Smooth muscle cell (in vitro differentiated cells): Measurements from ENCODE around the gene SMPD4. TPM values are rescaled to one million over a fixed set of nuclear protein-coding genes. Genes with fewer than 3 reads are reported as not detected.
A peak's percentile ranks its signal among the peaks of the same experiment; 100 is the strongest.
"Not testable (repeated sequence)": the region's sequence is repeated elsewhere in the genome, so short reads cannot be mapped to it uniquely, and the experiment has no call there.

ENCODE experiments used
- DNase-seq: peaks from one replicate; lab custom pipeline; 2025; ENCODE audit not compliant: unreplicated experiment; lab: John Stamatoyannopoulos, UW
- H2AFZ ChIP-seq: fragments of 200-600 bp; sonication (generic); 2 replicates; pipeline ENCODE4 v1.6.0; 2016; ENCODE audit warnings: antibody characterized with exemption, low read depth, mild to moderate bottlenecking
- H3F3A ChIP-seq: fragments of 200-600 bp; sonication (generic); 2 replicates; pipeline ENCODE4 v1.6.0; 2017; ENCODE audit warnings: antibody characterized with exemption, low read depth
- H3K27ac ChIP-seq: fragments of 200-600 bp; sonication (generic); 2 replicates; pipeline ENCODE4 v1.5.1; 2016; ENCODE audit warnings: low read depth, mild to moderate bottlenecking
- H3K27me3 ChIP-seq: fragments of 200-600 bp; sonication (generic); 2 replicates; pipeline ENCODE4 v1.6.1; 2016; ENCODE audit warnings: low read depth, mild to moderate bottlenecking
- H3K36me3 ChIP-seq: fragments of 200-600 bp; sonication (generic); 2 replicates; pipeline ENCODE4 v1.5.1; 2016; ENCODE audit warnings: low read depth
- H3K4me1 ChIP-seq: fragments of 200-600 bp; sonication (generic); 2 replicates; pipeline ENCODE4 v1.5.1; 2016; ENCODE audit warnings: low read depth
- H3K4me2 ChIP-seq: fragments of 200-600 bp; sonication (generic); 2 replicates; pipeline ENCODE4 v1.6.0; 2016; ENCODE audit warnings: mild to moderate bottlenecking
- H3K4me3 ChIP-seq: fragments of 200-600 bp; sonication (generic); 2 replicates; pipeline ENCODE4 v1.5.1; 2016; ENCODE audit warnings: mild to moderate bottlenecking
- H3K79me2 ChIP-seq: fragments of 200-600 bp; sonication (generic); 2 replicates; pipeline ENCODE4 v1.6.0; 2016; ENCODE audit warnings: low read depth, mild to moderate bottlenecking
- H3K9ac ChIP-seq: fragments of 200-600 bp; sonication (generic); 2 replicates; pipeline ENCODE4 v1.6.0; 2016; ENCODE audit warnings: low read depth
- H3K9me3 ChIP-seq: fragments of 200-600 bp; sonication (generic); replicated peaks from 2 replicates; pipeline ENCODE4 v1.5.1; 2016; ENCODE audit warnings: low read depth
- H4K20me1 ChIP-seq: fragments of 200-600 bp; sonication (generic); 2 replicates; pipeline ENCODE4 v1.6.0; 2016; ENCODE audit warnings: low read depth
- WGBS: methylation state at CpG from one replicate; pipeline ENCODE4 v1.1.7; 2016; ENCODE audit warnings: low lambda C conversion rate; 5-methylcytosine and 5-hydroxymethylcytosine counted together
- polyA plus RNA-seq: library from polyadenylated mRNA; unstranded; fragments of >200 nt; fragmentation: Nextera tagmentation; extraction: Ambion mirVana; gene quantifications from 2 replicates; pipeline ENCODE4 v1.2.1, GENCODE V29; 2016
- total RNA-seq: library from RNA; depleted of rRNA; stranded (reverse); fragments of >200 nt; gene quantifications from 2 replicates; pipeline ENCODE4 v1.2.3, GENCODE V29; 2014

Gene SMPD4
- total and polyA plus RNA-seq, 2 experiments from 2014 or later: 29.8 to 53.6 TPM

DNA sequence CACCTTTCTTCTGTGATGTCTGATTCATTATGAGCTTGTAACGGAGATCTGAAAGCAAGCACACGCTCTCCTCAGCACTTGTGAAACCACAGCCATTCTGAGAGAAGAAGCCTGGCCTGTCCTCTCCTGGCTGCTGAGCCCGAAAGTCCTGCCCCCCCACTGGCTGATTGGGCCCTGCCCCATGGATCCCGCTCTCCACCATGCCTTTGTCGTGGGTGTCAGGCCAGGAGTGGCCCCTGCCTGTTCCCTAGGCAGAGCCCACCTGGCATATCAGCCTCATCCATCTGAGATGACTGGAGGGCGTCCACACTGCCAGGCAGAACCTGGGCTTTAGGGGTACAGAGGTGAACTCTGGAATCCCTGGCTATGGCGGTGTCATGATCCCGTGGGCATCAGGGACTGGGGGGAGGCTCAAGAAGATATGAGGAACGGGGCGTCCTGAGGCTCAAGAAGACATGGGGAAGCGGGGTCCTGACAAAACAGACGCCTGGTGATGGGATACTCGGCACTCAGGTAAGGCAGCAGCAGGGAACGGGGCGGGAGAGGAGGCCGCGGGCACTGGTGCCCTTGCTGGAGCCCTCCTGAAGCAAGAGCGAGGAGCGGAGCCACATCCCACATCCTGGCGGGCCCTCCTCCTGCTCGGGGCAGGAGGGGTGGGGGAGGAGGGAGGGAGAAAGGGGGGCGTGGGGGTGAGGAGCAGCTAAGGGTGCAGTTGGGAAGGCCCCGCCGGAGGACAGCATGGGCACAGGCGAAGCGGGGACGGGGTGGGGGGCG, 37.9 kb downstream of the SMPD4 start:
- WGBS: 55% methylated on average over 17 of the region's 28 CpGs
- H3K4me3 ChIP-seq: peak overlapping the region; percentile 58

DNA sequence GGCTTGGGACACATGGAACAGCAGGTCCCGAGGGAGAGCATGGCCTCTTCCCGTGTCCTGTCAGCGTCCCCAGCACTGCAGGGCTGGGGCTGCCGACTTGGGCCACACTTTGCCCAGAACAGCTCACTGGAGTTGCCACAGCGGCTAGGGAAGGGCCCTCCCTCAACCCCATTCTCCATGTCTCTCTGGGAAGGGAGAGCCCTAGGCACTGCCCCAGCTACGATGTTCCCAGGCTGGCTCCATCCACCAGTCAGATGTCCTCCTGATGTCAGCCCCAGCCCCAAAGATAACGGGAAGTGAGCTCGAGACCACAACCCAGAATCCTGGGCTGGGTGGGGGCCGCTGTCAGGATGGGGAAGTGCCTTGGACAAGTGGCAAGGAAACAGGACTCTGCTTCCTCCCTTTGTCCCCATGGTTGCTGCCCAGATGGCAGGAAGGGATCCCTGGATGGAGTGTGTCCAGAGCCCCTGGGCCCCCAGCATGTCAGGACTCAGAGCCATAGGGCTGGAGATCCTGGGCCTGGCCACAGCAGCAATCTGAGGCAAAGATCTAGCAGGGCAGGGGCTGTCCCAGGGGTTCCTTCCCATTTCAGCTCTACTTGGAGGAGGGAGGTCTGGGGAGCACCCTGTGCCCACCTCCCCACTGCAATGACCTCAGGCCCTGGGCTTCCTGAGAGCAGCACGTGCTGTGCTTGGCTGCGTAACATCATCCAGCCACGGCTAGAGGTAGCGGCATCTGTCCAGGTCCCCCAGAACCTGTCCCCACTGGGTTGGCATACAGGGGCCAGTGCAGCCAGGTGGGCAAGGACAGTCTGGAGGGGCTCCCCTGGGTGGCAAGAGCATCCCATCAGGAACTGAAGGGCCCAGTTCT, 38.8 kb downstream of the SMPD4 start:
- H3K4me3 ChIP-seq, H3K79me2 ChIP-seq, H3K36me3 ChIP-seq, H3K9ac ChIP-seq, H2AFZ ChIP-seq, H3K27me3 ChIP-seq, DNase-seq, H3F3A ChIP-seq, H3K27ac ChIP-seq, H3K9me3 ChIP-seq, H3K4me2 ChIP-seq, H4K20me1 ChIP-seq, H3K4me1 ChIP-seq: not testable (repeated sequence)
- 93% methylated on average over 13 of the region's 13 CpGs for WGBS

More for the DNA sequence above, 37.9 kb downstream of the SMPD4 start:
- H4K20me1 ChIP-seq, DNase-seq, H3K27me3 ChIP-seq, H3K9me3 ChIP-seq, H3K27ac ChIP-seq, H2AFZ ChIP-seq, H3K4me1 ChIP-seq, H3K79me2 ChIP-seq, H3F3A ChIP-seq, H3K9ac ChIP-seq, H3K36me3 ChIP-seq: not testable (repeated sequence)
- H3K4me2 ChIP-seq: peak overlapping the region; percentile 88

DNA sequence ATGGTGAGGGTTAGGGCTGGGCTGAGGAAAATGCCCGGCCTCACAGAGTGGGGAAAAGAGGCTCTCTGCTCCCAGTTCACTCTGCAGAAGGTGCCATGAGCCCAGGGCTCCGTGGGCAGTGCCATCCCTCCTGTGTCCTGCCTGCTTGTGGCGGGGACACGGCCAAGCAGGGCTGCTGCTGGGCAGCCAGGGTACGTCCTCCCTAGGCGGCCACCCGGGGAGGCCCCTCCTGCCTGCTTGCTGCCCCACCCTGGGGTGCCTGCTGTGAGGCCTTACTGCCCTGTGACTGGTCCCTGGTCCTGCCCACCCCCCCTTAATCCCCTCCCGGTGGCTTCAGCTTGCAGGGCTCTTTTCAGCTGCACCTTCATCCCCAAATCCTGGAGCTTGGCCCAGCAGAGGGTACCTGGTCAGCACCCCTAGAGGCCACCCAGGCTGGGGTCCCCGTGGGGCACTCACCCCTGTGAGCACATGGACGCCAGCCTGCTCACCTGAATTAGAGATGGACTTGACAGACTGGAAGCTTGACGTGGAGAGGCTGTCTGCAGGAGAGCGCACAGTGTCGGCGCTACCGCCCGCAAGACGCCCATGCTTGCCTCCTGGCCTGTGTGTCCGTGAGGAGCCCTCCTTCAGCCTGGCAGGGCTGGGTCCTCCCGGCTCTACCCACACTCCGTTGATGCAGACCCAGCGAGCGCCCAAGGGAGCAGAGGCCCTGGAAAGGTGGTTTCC, 39.6 kb downstream of the SMPD4 start:
- DNase-seq, H3K27ac ChIP-seq, H3K36me3 ChIP-seq, H2AFZ ChIP-seq, H3F3A ChIP-seq, H3K9ac ChIP-seq, H3K4me3 ChIP-seq, H3K27me3 ChIP-seq, H4K20me1 ChIP-seq, H3K4me2 ChIP-seq, H3K4me1 ChIP-seq, H3K79me2 ChIP-seq, H3K9me3 ChIP-seq: not testable (repeated sequence)
- WGBS: 94% methylated on average over 20 of the region's 22 CpGs

DNA sequence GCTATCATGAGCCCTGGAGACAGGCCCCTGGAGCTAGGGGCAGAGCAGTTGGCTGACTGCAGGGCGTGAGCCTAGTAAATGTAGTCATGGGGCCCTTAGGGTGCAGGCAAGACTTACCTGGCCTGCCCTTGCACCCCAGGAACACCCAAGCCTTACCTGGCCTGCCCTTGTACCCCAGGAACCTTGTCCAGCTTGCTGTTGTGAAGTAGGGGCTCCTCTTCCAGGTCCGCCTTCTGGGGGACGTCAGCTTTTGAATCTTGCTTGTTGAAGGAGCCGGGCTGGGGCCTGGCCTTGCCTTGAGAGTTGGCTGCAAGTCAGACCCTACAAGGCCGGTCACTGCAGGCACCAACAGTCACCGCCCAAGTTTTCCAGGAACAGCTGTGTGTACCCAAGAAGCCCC, 40.4 kb downstream of the SMPD4 start:
- H2AFZ ChIP-seq, H3K4me3 ChIP-seq, H3K9ac ChIP-seq, H4K20me1 ChIP-seq, DNase-seq, H3K4me2 ChIP-seq, H3K27me3 ChIP-seq, H3K9me3 ChIP-seq, H3K27ac ChIP-seq, H3K36me3 ChIP-seq, H3K79me2 ChIP-seq, H3F3A ChIP-seq, H3K4me1 ChIP-seq: not testable (repeated sequence)
- 98% methylated on average over 4 of the region's 6 CpGs for WGBS

DNA sequence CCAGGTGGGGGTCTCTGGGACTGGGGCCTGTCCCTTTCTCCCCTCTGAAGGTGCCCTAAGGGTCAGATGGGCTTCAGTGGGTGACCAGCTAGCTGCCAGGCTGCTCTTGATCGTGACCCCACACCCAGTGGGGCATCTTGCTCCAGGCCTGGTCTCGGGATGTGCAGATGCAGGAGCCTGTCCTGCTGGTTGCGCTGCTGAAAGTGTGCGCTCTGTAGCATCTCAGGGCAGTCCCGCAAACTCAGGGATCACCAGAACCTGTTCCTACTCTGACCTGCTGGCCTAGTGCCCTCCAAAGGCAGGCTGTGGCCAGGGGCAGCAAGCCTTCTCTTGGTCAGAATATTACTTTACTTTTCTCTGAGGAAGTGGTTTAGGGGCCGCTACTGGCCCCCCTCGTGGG, 40.9 kb downstream of the SMPD4 start:
- H3F3A ChIP-seq, H3K9ac ChIP-seq, H3K27me3 ChIP-seq, H3K79me2 ChIP-seq, H3K36me3 ChIP-seq, H3K4me3 ChIP-seq, H2AFZ ChIP-seq, H3K9me3 ChIP-seq, DNase-seq, H3K4me1 ChIP-seq, H3K4me2 ChIP-seq, H3K27ac ChIP-seq, H4K20me1 ChIP-seq: not testable (repeated sequence)
- 87% methylated on average over 7 of the region's 7 CpGs for WGBS

DNA sequence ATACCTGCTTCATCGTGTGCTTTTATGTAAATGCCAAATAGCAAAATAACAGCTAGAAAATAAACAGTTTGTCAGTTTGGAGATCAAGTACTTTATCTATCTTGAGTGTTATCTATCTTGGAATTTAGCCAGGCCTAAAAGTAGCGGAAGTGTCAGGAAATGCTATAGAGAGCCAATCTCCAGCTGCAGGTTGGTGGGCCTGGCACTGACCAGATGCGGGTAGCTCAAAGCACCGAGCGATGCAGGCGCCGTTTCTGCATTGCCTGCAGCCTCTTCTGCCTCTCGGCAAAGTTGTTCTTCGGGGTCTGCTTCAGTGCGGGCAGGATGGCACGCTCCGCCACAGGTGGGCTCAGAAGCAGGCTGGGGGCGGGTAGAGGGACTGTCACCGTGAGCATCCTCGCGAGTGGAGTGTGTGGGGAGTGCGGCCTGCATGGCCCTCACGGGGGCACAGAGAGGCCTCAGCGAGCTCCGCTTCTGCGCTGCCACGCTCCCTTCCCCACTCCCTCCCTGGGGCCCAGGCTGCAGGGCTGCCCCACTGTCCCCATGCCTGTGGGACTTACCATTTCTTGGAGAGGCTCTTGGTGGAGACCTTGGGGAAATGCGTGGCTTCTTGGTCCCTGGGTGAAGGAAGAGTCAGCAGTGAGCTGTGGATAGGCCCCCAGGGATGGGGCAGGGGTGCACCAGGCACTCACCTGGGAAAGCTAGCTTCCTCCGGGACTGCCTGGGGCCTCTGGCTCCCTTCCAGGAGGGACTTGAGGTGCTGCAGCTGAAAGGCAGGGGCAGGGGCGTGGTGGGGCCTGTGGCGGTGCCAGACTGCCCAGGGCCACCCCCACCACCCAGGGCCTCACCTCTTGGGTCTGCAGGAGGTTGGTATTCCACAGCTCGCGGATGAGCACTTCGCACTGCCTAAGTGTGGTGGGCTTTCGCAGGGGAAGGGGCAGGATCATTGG, 41.8 kb downstream of the SMPD4 start:
- H3K4me3 ChIP-seq, H2AFZ ChIP-seq, H3K27me3 ChIP-seq, H3K9me3 ChIP-seq, H3K9ac ChIP-seq, H3K4me2 ChIP-seq, H3F3A ChIP-seq, H3K27ac ChIP-seq, H3K4me1 ChIP-seq, H4K20me1 ChIP-seq, H3K79me2 ChIP-seq, DNase-seq, H3K36me3 ChIP-seq: not testable (repeated sequence)
- 95% methylated on average over 22 of the region's 30 CpGs for WGBS

DNA sequence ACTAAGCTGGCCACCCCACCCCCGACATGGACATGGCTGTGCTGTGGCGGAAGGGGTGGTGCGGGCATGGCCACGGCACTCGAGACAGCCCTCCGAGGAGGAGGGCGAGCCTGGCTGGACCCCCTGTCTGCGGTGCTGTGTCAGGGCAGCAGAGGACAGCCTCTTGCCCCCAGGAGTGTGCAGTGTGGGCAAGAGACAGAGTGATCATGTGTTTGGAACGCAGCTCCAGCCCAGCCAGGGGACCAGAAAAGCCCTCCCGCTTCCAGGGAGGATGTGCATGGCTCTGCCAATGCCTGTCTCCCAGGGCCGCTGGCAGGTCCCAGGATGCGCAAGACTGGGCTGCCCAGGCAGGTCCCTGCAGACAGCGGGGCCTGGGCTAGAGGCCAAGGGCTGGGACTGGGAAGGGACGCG, 42.6 kb downstream of the SMPD4 start:
- H3K27ac ChIP-seq, H3K4me2 ChIP-seq, H4K20me1 ChIP-seq, H3K9me3 ChIP-seq, H3K27me3 ChIP-seq, H3K36me3 ChIP-seq, H3K9ac ChIP-seq, H2AFZ ChIP-seq, H3K4me1 ChIP-seq, DNase-seq, H3K4me3 ChIP-seq, H3F3A ChIP-seq: not testable (repeated sequence)
- peaks cover 18% of the 10 kb centered on the region for H3K79me2 ChIP-seq
- WGBS: 94% methylated on average over 15 of the region's 15 CpGs
